Measurements from ENCODE around the gene NPHP4.

- TF ChIP-seq CTCF (IDR thresholded peaks at IDR 0.05 in 4 of 5, conservative IDR thresholded peaks at IDR 0.05 in 1 of 5), result no peak
- no peak for TF ChIP-seq POLR2A (IDR thresholded peaks at IDR 0.05)
Observed at GRCh38 chr1:6022193-6022592, 30.0 kb upstream of the NPHP4 start.
